Stomach (tissue), 4 donors: ENCODE results near the gene GPR37.

Experiments
- CTCF ChIP-seq, 7 experiments: fragments of 450-650 bp in 4 of 7; fragments of 200-600 bp in 3 of 7; sonication (generic) in 3 of 7; IDR thresholded peaks; one replicate each; pipeline ENCODE4 v1.5.1; 2016 to 2019; ENCODE audit warnings: antibody characterized with exemption in 7 of 7, control low read depth in 2 of 7, mild to moderate bottlenecking in 1 of 7
- EP300 ChIP-seq: sonication (generic); formaldehyde crosslinking; IDR thresholded peaks from one replicate; pipeline ENCODE4 v1.6.1; 2017; ENCODE audit warnings: antibody characterized with exemption
- POLR2A ChIP-seq, 4 donors: fragments of 450-650 bp; IDR thresholded peaks; one replicate each; pipeline ENCODE4 v1.6.1; 2016; ENCODE audit warnings: antibody characterized with exemption in 4 of 4, control low read depth in 2 of 4, mild to moderate bottlenecking in 1 of 4, moderate library complexity in 1 of 4

- no peak for TF ChIP-seq CTCF (IDR thresholded peaks at IDR 0.05)
- TF ChIP-seq EP300: no peak
- TF ChIP-seq POLR2A (IDR thresholded peaks at IDR 0.05): no peak
These were observed 67.8 kb downstream of the GPR37 start for GRCh38 chr7:124697746-124698145.
